GM21423 (cell line): ENCODE measurements around the gene SPSB3.
A peak's percentile ranks its signal among the peaks of the same experiment; 100 is the strongest.

Source experiments
- ATAC-seq: cut with Tn5 transposase; IDR thresholded peaks from one replicate; pipeline ENCODE4 v1.9.1; 2021; ENCODE audit warnings: mild to moderate bottlenecking, moderate library complexity; ENCODE audit not compliant: unreplicated experiment

The SPSB3 gene

GRCh38 chr16:1790261-1790610 is 7.9 kb upstream of the SPSB3 start:
- no peak for ATAC-seq

- ATAC-seq, result no peak
Observed at GRCh38 chr16:1789643-1790045, 7.3 kb upstream of the SPSB3 start.

- ATAC-seq, result no peak
Observed at GRCh38 chr16:1788708-1789100, 6.3 kb upstream of the SPSB3 start.

GRCh38 chr16:1788095-1788707 is 5.8 kb upstream of the SPSB3 start:
- ATAC-seq, result no peak

- ATAC-seq, result no peak
Observed at GRCh38 chr16:1787322-1788094, 5.1 kb upstream of the SPSB3 start.

- no peak for ATAC-seq
Observed at GRCh38 chr16:1787056-1787321, 4.6 kb upstream of the SPSB3 start.

- ATAC-seq, result no peak
Observed at GRCh38 chr16:1786242-1787055, 4.1 kb upstream of the SPSB3 start.

- ATAC-seq, result no peak
Observed at GRCh38 chr16:1785846-1786170, 3.4 kb upstream of the SPSB3 start.

- no peak for ATAC-seq
Observed at GRCh38 chr16:1784977-1785845, 2.8 kb upstream of the SPSB3 start.

- ATAC-seq, result peak; percentile 2
Observed at GRCh38 chr16:1781758-1782407, 488 bp downstream of the SPSB3 start.

GRCh38 chr16:1781254-1781653 is 1.1 kb downstream of the SPSB3 start:
- ATAC-seq, result no peak

- no peak for ATAC-seq
Observed at GRCh38 chr16:1780677-1781072, 1.7 kb downstream of the SPSB3 start.

GRCh38 chr16:1779741-1780676 is 2.4 kb downstream of the SPSB3 start:
- no peak for ATAC-seq

GRCh38 chr16:1779234-1779701 is 3.1 kb downstream of the SPSB3 start:
- no peak for ATAC-seq

- no peak for ATAC-seq
Observed at GRCh38 chr16:1778200-1779179, 3.9 kb downstream of the SPSB3 start.

- ATAC-seq, result no peak
Observed at GRCh38 chr16:1777375-1778199, 4.8 kb downstream of the SPSB3 start.

- ATAC-seq, result no peak
Observed at GRCh38 chr16:1776991-1777374, 5.4 kb downstream of the SPSB3 start.

- ATAC-seq, result no peak
Observed at GRCh38 chr16:1776672-1776955, 5.8 kb downstream of the SPSB3 start.
